H9 (cell line): ENCODE measurements around the gene EHBP1. TPM values are rescaled to one million over a fixed set of nuclear protein-coding genes. Genes with fewer than 3 reads are reported as not detected.

ENCODE experiments used
- DNase-seq: peaks from one replicate; pipeline ENCODE4 v3.0.0-alpha.2; 2017
- H2AFZ ChIP-seq: one replicate; pipeline ENCODE4 v1.6.1; 2013; ENCODE audit warnings: mild to moderate bottlenecking, low read length, control low read depth, moderate library complexity
- H2AK5ac ChIP-seq: 2 replicates; pipeline ENCODE4 v1.6.1; 2013; ENCODE audit warnings: low read length, control low read depth, mixed read lengths; ENCODE audit not compliant: insufficient read length
- H2BK120ac ChIP-seq: one replicate; pipeline ENCODE4 v1.6.1; 2013; ENCODE audit warnings: low read depth, mild to moderate bottlenecking, low read length, control low read depth, inconsistent platforms; ENCODE audit not compliant: poor library complexity, severe bottlenecking
- H2BK12ac ChIP-seq: 2 replicates; pipeline ENCODE4 v1.6.1; 2013; ENCODE audit warnings: low read length, control low read depth, mixed read lengths, low read depth; ENCODE audit not compliant: insufficient read length
- H2BK15ac ChIP-seq: 2 replicates; pipeline ENCODE4 v1.6.1; 2013; ENCODE audit warnings: low read depth, low read length, control low read depth
- H2BK20ac ChIP-seq: one replicate; pipeline ENCODE4 v1.6.1; 2013; ENCODE audit warnings: low read depth, mild to moderate bottlenecking, low read length, control low read depth, inconsistent platforms; ENCODE audit not compliant: poor library complexity, severe bottlenecking
- H2BK5ac ChIP-seq: 2 replicates; pipeline ENCODE4 v1.6.1; 2013; ENCODE audit warnings: low read length, control low read depth, mixed read lengths; ENCODE audit not compliant: insufficient read length
- H3K14ac ChIP-seq: 2 replicates; pipeline ENCODE4 v1.6.1; 2013; ENCODE audit warnings: low read length, control low read depth; ENCODE audit not compliant: insufficient read depth
- H3K18ac ChIP-seq: 2 replicates; pipeline ENCODE4 v1.6.1; 2013; ENCODE audit warnings: low read depth, mild to moderate bottlenecking, mixed read lengths, low read length, control low read depth; ENCODE audit not compliant: insufficient read length
- H3K23ac ChIP-seq: 2 replicates; pipeline ENCODE4 v1.6.1; 2013; ENCODE audit warnings: low read length, control low read depth, mixed read lengths, low read depth; ENCODE audit not compliant: insufficient read length
- H3K23me2 ChIP-seq: 2 replicates; pipeline ENCODE4 v1.6.1; 2013; ENCODE audit warnings: low read depth, mild to moderate bottlenecking, mixed read lengths, low read length, control low read depth; ENCODE audit not compliant: insufficient read length, poor library complexity, severe bottlenecking
- H3K27ac ChIP-seq: 2 replicates; pipeline ENCODE4 v1.5.1; 2013; ENCODE audit warnings: low read length, control low read depth, mixed read lengths, low read depth; ENCODE audit not compliant: insufficient read length
- H3K27me3 ChIP-seq: 2 replicates; pipeline ENCODE4 v1.6.1; 2013; ENCODE audit warnings: low read length, control low read depth, inconsistent platforms; ENCODE audit not compliant: insufficient read depth
- H3K4ac ChIP-seq: 2 replicates; pipeline ENCODE4 v1.6.1; 2013; ENCODE audit warnings: low read depth, mild to moderate bottlenecking, control low read depth, inconsistent platforms, low read length, moderate library complexity
- H3K4me1 ChIP-seq: 2 replicates; pipeline ENCODE4 v1.6.1; 2013; ENCODE audit warnings: low read length, control low read depth, inconsistent platforms; ENCODE audit not compliant: insufficient read depth
- H3K4me2 ChIP-seq: 2 replicates; pipeline ENCODE4 v1.6.1; 2013; ENCODE audit warnings: low read length, control low read depth, mixed read lengths; ENCODE audit not compliant: insufficient read length, insufficient read depth
- H3K56ac ChIP-seq: 2 replicates; pipeline ENCODE4 v1.6.1; 2013; ENCODE audit warnings: low read depth, mild to moderate bottlenecking, mixed read lengths, low read length, control low read depth; ENCODE audit not compliant: insufficient read length
- H3K79me1 ChIP-seq: 2 replicates; pipeline ENCODE4 v1.6.1; 2013; ENCODE audit warnings: low read depth, mild to moderate bottlenecking, moderate library complexity, low read length, control low read depth, inconsistent platforms; ENCODE audit not compliant: insufficient read depth, poor library complexity, severe bottlenecking
- H3K79me2 ChIP-seq: 2 replicates; pipeline ENCODE4 v1.6.1; 2013; ENCODE audit warnings: low read length, control low read depth, inconsistent platforms; ENCODE audit not compliant: insufficient read depth
- H3K9ac ChIP-seq: 2 replicates; pipeline ENCODE4 v1.6.1; 2013; ENCODE audit warnings: low read length, control low read depth, mixed read lengths; ENCODE audit not compliant: insufficient read length; ENCODE audit errors: extremely low read depth
- H3K9me3 ChIP-seq: one replicate; pipeline ENCODE4 v1.6.1; 2013; ENCODE audit warnings: low read depth, low read length, inconsistent platforms; ENCODE audit not compliant: control insufficient read depth
- H3T11ph ChIP-seq: one replicate; pipeline ENCODE4 v1.6.1; 2013; ENCODE audit warnings: mild to moderate bottlenecking, low read length, control low read depth, inconsistent platforms
- H4K20me1 ChIP-seq: one replicate; pipeline ENCODE4 v1.6.1; 2013; ENCODE audit not compliant: control insufficient read depth, insufficient read length, insufficient read depth
- H4K5ac ChIP-seq: 2 replicates; pipeline ENCODE4 v1.6.1; 2013; ENCODE audit warnings: low read depth, mild to moderate bottlenecking, mixed read lengths, low read length, control low read depth; ENCODE audit not compliant: insufficient read length
- H4K8ac ChIP-seq: replicated peaks from 2 replicates; pipeline ENCODE4 v1.6.1; 2013; ENCODE audit warnings: low read length, control low read depth, mixed read lengths, low read depth; ENCODE audit not compliant: insufficient read length
- H4K91ac ChIP-seq: 2 replicates; pipeline ENCODE4 v1.6.1; 2013; ENCODE audit warnings: low read depth, mild to moderate bottlenecking, moderate library complexity, mixed read lengths, low read length, control low read depth; ENCODE audit not compliant: insufficient read length
- H3K27ac Mint-ChIP-seq, 3 experiments: 2 replicates in 2 of 3; 3 replicates in 1 of 3; pipeline ENCODE4 v1.8.0; 2020 to 2021; ENCODE audit warnings: mixed read lengths in 3 of 3, mild to moderate bottlenecking in 1 of 3, moderate library complexity in 1 of 3
- H3K27me3 Mint-ChIP-seq: 2 replicates; pipeline ENCODE4 v1.8.0; 2021; ENCODE audit warnings: low read depth, mild to moderate bottlenecking, moderate library complexity, mixed read lengths
- H3K36me3 Mint-ChIP-seq, 3 experiments: 2 replicates in 2 of 3; 3 replicates in 1 of 3; pipeline ENCODE4 v1.8.0; 2020 to 2021; ENCODE audit warnings: low read depth in 3 of 3, mixed read lengths in 3 of 3; ENCODE audit not compliant: insufficient read depth in 1 of 3
- H3K4me1 Mint-ChIP-seq, 2 experiments: 2 replicates each; pipeline ENCODE4 v1.8.0; 2020; ENCODE audit warnings: mixed read lengths in 2 of 2
- H3K4me3 Mint-ChIP-seq, 2 experiments: 2 replicates in 1 of 2; 3 replicates in 1 of 2; pipeline ENCODE4 v1.8.0; 2020 to 2021; ENCODE audit warnings: mild to moderate bottlenecking in 2 of 2, mixed read lengths in 2 of 2, moderate library complexity in 1 of 2
- H3K9me3 Mint-ChIP-seq, 2 experiments: 2 replicates in 1 of 2; 3 replicates in 1 of 2; pipeline ENCODE4 v1.8.0; 2020; ENCODE audit warnings: mild to moderate bottlenecking in 2 of 2, mixed read lengths in 2 of 2, moderate library complexity in 1 of 2
- WGBS: extraction: QIAGEN DNeasy Blood & Tissue Kit; methylation state at CpG from one replicate; pipeline ENCODE4 v1.1.7; 2013; ENCODE audit warnings: missing lambda C conversion rate, low lambda C conversion rate, mixed read lengths; ENCODE audit not compliant: insufficient read length; ENCODE audit errors: extremely low coverage; 5-methylcytosine and 5-hydroxymethylcytosine counted together
- total RNA-seq: library from RNA; stranded (reverse); gene quantifications from 2 replicates; pipeline ENCODE4 v1.2.1, GENCODE V29; 2021
- TF ChIP-seq, protein P1 (sequence below): fragments of 200-600 bp; sonication (generic); conservative IDR thresholded peaks from 3 replicates; pipeline ENCODE4 v1.8.0; 2021; ENCODE audit warnings: antibody characterized with exemption, mild to moderate bottlenecking

EHBP1 gene
- total RNA-seq, 1 experiment from 2014 or later = 35.6 TPM

GRCh38 chr2:62928015-62928414 is 222.5 kb downstream of the EHBP1 start:
- H2BK15ac ChIP-seq = no peak overlapping the region
- H3K23ac ChIP-seq = no peak overlapping the region
- no peak overlapping the region for H3K4ac ChIP-seq
- no CpG with 5 or more reads among the region's 2 CpGs for WGBS
- H3K14ac ChIP-seq = no peak overlapping the region
- no peak overlapping the region for H2AK5ac ChIP-seq
- TF ChIP-seq, protein P1, sequence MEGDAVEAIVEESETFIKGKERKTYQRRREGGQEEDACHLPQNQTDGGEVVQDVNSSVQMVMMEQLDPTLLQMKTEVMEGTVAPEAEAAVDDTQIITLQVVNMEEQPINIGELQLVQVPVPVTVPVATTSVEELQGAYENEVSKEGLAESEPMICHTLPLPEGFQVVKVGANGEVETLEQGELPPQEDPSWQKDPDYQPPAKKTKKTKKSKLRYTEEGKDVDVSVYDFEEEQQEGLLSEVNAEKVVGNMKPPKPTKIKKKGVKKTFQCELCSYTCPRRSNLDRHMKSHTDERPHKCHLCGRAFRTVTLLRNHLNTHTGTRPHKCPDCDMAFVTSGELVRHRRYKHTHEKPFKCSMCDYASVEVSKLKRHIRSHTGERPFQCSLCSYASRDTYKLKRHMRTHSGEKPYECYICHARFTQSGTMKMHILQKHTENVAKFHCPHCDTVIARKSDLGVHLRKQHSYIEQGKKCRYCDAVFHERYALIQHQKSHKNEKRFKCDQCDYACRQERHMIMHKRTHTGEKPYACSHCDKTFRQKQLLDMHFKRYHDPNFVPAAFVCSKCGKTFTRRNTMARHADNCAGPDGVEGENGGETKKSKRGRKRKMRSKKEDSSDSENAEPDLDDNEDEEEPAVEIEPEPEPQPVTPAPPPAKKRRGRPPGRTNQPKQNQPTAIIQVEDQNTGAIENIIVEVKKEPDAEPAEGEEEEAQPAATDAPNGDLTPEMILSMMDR = no peak
- Mint-ChIP-seq H3K9me3 (peaks cover 21 to 22% of the 10 kb centered on the region in 2 experiments; a peak in 4 of 5 replicates), H3K4me3 (no peak overlapping the region), H3K4me1 (no peaks in the 10 kb centered on the region), H3K27me3 (no peaks in the 10 kb centered on the region), H3K36me3 (peaks cover 14 to 23% (median 15%) of the 10 kb centered on the region in 3 experiments), H3K27ac (peak overlapping the region in 1 of 3 experiments; percentile 65; a peak in 1 of 7 replicates)
- H3K23me2 ChIP-seq = no peaks in the 10 kb centered on the region
- H4K20me1 ChIP-seq = no peaks in the 10 kb centered on the region
- H2BK20ac ChIP-seq = no peak overlapping the region
- no peak overlapping the region for H3K9ac ChIP-seq
- no peak overlapping the region for H3K18ac ChIP-seq
- H2BK12ac ChIP-seq = no peak overlapping the region
- H3K56ac ChIP-seq = no peak overlapping the region
- no peaks in the 10 kb centered on the region for H3K79me2 ChIP-seq
- no peak overlapping the region for H3T11ph ChIP-seq
- H2BK5ac ChIP-seq = no peak overlapping the region
- no peak overlapping the region for H4K91ac ChIP-seq
- no peaks in the 10 kb centered on the region for H3K4me1 ChIP-seq
- no peak for DNase-seq
- no peaks in the 10 kb centered on the region for H3K79me1 ChIP-seq
- H2BK120ac ChIP-seq = no peak overlapping the region
- H4K5ac ChIP-seq = no peak overlapping the region
- H2AFZ ChIP-seq = no peak overlapping the region
- H3K27ac ChIP-seq = no peak overlapping the region
- no peak overlapping the region for H4K8ac ChIP-seq
- no peak overlapping the region for H3K4me2 ChIP-seq
- no peaks in the 10 kb centered on the region for H3K27me3 ChIP-seq
- no peaks in the 10 kb centered on the region for H3K9me3 ChIP-seq
